Activated naive CD4-positive, alpha-beta T cell treated with Interleukin-2 at 50 U/mL for 16 hours (primary cell): ENCODE results near the gene SRMS.
A peak's percentile ranks its signal among the peaks of the same experiment; 100 is the strongest.

Source experiments
- DNase-seq: peaks from one replicate; pipeline ENCODE4 v3.0.0-alpha.2; 2020

SRMS gene

GRCh38 chr20:63498960-63499337 is 48.6 kb downstream of the SRMS start, which contains the start of gene EEF1A2:
Gene EEF1A2, minus strand, starts transcription at chr20:63499083. Its CDS starts 1,320 bp downstream, at chr20:63497763.
- DNase-seq: peak; percentile 55

- DNase-seq: no peak
Measured at GRCh38 chr20:63497946-63498935, 49.3 kb downstream of the SRMS start.

GRCh38 chr20:63497138-63497945 is 50.2 kb downstream of the SRMS start:
- DNase-seq: no peak

- no peak for DNase-seq
Measured at GRCh38 chr20:63496596-63497120, 50.9 kb downstream of the SRMS start.

- DNase-seq: peak; percentile 77
Measured at GRCh38 chr20:63495741-63496595, 51.6 kb downstream of the SRMS start.

GRCh38 chr20:63495167-63495720 is 52.3 kb downstream of the SRMS start:
- no peak for DNase-seq

- no peak for DNase-seq
Measured at GRCh38 chr20:63494420-63495166, 53.0 kb downstream of the SRMS start.

GRCh38 chr20:63494084-63494419 is 53.5 kb downstream of the SRMS start:
- no peak for DNase-seq

GRCh38 chr20:63493563-63494020 is 54.0 kb downstream of the SRMS start:
- no peak for DNase-seq

- DNase-seq: no peak
Measured at GRCh38 chr20:63492982-63493381, 54.6 kb downstream of the SRMS start.

GRCh38 chr20:63492518-63492917 is 55.0 kb downstream of the SRMS start:
- DNase-seq: no peak

- no peak for DNase-seq
Measured at GRCh38 chr20:63491635-63492230, 55.8 kb downstream of the SRMS start.

- DNase-seq: no peak
Measured at GRCh38 chr20:63491078-63491477, 56.5 kb downstream of the SRMS start.
